NCI-H1092 (cell line): ENCODE results near the gene NDST1.
A peak's percentile ranks its signal among the peaks of the same experiment; 100 is the strongest.

ENCODE experiments used
- DNase-seq: peaks from one replicate; lab custom pipeline; 2025; lab: John Stamatoyannopoulos, UW

Gene NDST1

DNA sequence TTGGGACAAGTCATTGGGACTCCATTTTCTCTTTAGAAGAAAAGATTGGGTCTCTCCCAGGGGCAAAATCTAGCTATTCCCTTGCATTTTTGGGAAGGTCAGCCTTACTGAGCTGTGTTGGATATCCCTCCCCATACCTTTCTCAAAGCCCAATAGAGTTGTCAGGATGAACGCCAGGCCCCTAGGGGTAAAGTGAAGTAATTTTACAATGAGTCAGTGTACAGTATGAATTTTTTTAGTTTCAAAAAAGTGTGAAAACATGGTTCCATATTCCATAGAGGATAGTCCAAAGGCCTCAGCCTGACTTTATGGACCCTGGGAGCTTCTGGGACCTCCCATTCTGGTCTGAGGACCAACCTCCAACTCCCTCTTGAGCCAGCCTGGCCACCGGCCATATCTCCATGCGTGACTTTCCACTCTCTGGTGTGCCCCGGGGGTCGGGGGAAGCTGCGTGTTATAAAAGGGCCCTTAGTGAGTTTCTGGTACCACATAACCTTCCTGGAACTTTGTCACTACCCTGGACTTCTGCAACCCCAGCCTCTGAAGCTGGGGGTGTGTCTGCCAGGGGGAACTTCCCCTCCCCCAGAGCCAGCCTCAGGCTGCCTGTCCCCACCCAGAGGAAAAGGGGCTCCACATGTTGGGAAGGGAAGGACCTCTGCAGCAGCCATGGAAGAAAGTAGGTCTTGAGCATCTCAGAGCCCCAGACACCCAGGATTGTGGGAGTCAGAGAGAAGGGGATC, 80.1 kb downstream of the NDST1 start:
- DNase-seq: no peak

DNA sequence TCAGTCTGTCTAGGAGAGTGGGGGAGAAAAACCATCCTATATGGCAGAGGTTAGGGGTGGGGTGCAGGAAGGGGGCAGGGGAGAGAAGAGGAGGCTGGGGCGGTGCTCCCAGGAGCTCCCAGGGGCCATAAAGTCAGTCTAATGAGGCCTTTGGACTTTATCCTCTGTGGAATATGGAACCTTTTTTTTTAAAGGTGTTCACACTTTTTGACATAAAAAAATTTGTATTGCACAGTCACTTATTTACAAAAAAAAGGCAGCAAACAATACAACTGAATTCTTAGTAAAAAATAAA, 80.6 kb downstream of the NDST1 start:
- DNase-seq: no peak

DNA sequence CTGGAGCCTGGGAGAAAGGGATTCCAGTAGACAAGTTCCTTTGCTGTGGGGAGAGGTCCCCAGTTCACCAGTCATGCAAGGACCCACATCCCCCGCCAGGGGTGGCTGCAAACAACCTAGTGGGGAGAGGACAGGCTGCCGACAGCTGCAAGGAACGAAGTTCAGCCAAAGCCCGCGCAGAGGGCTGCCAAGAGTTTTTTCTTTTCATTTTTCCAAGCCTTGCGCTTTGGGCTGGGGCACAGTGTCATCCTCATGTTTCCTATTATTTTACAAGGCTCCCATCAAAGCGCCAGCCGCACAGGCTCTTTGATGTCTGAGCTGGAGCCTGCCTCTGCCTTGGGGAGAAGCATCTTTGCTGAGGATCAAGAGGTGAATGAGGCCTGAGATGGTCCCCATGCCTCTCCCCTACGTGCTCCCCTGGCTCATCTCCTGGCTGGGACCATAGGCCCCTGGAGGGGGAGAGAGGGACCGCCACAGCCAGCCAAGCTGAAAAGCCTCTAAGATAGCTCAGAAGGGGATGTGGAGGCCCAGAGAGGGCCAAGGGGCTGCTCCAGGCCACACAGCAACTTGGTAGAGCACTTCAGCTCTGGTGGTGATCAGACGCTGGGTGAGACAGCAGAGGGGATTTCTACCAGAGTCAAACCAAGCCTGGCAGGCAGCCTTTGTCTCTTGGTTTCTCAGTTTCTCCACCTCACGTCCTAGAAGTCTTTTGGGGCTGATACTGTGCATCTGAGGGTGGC, 82.1 kb downstream of the NDST1 start:
- no peak for DNase-seq

DNA sequence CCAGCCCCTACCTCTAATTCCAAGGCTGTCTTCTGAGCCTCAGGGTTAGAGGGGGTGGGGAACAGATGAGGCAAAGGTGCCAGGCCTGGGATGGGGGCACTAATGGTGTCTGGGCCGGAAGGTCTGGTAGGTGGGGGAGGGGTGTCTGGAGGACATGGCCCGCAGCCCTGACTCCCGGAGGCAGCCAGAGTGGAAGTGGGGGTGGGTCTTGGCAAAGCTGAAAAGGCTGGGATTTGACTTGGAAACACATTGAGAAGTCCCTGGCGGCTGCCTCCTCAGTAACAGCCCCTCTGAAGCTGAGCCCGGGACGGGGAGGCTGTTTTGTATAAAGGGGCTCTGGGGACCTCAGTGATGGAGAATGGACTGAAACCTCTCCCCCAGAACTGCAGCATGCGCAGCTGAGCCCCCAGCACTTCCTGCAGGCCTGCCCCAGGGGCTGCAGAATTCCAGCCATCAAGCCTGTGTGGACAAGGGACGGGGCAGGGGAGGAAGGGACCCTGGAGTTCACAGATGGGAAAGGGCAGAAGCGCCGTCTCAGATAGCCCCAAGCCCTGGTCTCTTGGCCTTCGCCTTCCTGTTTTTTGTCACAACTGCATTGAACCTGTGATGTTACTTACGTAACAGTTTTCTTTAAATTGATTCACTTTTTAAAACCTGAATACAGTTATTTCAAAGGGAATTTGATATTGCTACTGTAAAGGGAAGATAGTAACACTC, 83.2 kb downstream of the NDST1 start:
- no peak for DNase-seq

DNA sequence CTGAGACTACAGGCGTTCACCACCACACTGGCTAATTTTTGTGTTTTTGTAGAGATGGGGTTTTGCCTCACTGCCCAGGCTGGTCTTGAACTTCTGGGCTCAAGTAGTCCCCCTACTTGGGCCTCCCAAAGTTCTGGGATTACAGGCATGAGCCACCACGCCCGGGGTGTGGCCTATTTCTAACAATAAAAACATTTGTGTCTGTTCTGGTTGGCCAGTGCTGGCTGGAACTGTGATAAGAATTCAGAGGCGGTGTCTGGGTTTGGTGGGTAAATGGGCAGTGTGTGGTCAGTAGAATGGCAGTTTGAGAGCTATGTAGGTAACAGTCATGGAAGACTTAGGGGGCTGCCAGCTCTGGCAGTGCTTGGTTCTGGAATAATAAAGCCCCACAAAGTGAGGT, 85.7 kb downstream of the NDST1 start:
- DNase-seq: no peak

DNA sequence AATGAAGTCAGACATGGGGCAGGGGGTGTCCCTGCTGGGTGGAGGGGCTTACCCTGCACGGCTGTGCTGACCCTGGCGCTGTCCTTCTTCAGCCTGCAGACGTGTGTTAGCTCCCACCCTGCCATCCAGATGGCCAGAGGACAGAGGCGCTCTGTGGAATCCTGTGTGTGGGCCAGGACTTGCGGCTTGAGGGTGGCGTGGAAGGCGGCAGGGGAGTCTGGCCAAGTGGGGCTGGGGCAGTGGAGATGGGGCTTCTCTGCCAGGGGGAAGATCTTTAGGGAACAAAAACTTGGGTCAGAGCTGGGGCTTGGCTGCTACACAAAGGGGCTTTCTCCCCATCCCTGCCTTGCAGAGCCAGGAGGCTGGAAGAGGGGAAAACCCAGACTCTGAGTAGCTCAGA, 86.1 kb downstream of the NDST1 start:
- DNase-seq: no peak

DNA sequence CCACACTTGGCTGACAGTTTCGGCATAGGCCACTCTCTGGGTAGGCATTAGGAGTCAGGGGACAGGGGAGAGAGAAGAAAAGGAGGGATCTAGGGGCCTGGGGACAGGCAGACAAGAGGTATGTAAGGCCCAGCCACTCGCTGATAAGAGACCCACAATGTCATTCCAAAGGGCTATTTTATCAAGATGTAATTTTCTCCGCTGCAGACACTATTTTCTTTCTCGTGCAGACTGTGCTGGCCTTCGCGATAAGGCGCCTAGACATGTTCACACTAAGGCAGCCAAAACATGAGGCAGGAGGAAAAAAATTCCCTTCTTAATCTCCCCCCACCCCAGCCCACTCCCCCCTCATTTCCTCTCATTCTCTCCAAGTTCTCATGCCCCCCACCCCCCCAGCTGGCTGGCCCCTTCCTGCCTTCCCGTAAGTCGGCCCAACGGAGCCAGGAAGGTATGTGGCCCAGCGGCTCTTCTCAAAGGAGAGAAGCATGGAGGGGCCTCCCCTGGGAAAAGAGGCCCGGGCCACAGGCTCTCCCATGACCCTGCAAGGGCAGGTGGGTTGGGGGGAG, 87.6 kb downstream of the NDST1 start:
- DNase-seq: no peak

DNA sequence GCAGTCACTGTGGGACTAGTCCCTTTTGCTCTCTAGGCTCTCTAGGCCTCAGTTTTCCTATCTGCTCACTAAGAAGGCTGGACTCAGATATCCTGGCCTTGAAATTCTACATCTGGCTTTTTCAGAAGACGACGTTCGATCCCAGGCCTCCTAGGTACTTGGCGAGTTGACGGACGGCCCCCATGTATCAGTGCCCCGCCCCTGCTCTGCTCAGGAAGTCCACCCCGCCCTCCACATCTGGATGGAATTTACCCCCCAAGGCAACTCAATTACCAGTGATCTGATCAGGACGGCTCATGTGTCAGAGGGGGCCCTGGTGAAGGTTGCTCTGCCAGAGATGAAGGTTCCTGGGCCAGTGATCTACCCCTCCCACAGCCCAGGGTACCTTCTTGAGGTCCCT, 88.4 kb downstream of the NDST1 start:
- DNase-seq: no peak

DNA sequence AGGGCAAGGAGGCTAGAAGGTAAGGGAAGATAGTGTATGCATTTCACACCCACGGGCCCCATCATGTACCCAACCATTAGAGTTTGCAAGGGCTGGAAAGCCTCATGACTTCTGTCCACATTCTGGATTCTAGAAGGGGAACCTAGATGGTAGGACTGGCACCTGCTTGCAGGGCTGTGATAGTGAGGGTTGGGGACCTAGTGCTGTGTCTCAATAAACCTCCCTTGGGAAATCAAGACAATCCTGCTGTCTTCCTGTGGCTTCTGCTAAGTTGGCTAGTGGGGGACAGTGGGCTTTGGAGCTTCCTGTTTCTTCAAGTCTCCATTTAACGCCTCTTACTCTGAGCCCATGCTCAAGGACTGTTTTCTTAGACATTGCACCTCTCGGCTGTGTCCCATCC, 88.9 kb downstream of the NDST1 start:
- DNase-seq: no peak

DNA sequence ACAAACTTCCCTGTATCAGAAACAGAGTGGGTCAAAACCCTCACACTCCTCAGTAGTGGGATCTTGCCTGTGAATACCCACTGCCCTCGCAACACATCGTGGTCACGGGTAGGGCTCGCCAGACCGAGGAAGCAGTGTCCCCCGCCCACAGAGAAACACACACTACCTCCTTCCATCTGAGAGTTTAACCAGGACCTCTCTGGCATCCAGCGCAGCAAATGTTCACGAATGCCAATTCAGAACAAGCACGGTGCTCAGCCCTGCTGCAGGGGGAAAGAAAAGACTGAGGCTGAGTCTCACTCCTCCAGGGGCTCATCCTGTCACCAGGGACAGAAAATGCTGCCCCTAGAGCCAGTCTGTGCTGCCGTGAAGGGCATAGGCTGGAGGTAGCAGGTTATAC, 90.1 kb downstream of the NDST1 start:
- DNase-seq: no peak

DNA sequence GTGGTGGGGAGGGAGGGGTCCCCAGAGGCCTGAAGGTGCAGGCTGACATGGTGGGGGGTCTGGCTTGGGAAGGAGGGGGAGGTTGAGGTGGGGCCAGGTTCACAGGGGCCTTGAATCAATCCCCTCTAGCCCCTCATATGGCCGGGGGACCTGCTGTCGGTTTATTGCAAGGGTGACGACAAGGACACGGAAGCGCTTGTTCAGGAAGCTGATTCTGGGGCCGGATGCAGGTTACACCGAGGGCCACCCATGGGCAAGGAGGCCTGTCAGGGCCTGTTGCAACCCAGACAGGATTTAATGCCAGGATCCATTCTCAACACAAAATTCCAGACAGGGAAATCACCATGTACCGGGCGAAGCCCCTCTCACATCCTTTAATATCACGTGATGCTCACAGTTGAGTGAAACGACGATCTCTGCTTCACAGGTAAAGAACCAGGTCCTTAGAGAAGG, 90.9 kb downstream of the NDST1 start:
- DNase-seq: no peak

DNA sequence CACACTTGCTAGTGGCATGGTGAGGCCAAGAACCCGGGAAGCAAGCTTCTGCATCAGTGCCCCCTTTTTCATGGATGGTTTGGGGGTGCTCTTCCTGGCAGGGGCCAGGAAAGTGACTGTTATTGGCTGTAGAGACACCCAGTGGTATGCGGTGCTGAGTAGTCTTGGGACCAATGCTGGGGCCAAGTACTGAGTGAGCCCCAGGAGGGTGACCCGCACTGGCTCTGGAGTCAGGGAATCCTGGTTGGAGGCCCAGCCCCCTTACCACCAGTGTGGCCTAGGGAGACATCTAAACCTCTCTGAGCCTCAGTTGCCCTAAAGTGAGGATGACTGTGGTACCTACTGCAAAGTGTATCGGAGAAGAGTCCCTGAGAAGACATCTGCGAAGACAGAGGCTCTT, 91.3 kb downstream of the NDST1 start:
- DNase-seq: no peak

DNA sequence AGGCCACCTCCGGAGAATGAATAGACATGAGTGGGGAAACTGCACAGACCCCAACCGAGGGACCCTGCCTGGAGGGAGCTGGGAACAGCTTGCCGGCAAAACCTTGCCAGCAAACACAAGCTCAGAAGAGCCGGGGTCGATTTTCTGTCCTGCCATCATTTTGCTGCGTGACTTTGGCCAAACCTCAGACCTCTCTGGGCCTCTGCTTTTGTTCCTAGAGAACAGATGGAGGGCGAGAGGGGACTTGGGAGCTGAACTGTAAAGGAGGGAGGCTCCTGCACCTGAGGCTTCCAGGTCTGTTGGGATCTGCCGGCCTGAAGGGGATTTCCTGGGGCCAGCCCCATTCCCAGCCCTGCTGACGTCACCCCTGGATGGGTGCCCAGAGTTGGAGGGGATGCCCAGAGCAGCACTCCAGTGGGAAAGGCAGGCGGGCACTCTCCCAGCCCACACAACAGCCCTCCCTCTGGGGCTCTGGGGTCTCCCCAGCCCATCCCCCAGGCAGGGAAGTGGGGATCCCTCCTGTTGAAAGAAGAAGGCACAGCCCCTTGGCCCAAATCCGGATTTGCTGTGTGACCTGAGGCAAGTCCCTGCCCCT, 92.1 kb downstream of the NDST1 start:
- DNase-seq: peak; percentile 73

DNA sequence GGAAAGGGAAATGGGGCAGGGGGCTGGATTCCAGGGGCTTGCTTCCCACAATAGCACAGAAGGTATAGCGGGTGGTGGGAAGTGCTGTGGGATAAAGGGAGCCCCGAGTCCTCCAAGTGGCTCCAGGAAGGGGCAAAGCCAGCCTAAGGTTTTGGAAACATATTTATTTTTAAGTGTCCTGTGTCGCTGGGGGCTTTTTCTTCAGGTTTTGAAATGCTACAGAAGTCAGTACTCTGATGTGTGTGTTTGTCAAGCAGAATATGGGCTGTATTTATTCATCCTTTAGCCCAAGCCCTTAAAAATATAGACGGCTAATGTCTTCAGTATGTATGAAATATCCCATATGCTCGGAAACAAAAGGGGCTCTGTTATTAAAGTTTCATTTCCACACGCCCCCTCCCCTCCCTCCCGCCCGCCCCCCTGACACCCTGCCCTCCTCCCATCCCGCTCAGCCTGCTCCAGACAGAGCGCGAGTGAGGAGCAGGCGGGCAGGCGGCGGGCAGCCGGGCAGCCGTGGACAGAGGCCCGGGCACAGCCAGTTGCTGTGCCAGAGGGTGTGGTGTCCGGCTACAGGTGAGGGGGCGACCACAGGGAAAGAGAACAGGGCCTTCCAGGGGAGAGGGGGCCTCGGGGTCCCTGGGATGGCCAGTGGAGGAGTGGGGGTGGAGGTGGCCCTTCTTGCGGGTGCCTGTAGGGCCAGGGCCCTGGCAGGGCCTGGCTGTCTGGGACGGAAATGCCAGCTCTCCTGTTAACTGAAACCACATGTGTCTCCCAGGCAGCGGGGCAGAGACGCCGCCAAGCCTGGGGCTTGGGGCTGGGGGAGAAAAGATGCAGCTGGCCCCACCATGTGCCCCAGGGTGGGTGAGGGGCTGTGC, 92.9 kb downstream of the NDST1 start:
- no peak for DNase-seq

DNA sequence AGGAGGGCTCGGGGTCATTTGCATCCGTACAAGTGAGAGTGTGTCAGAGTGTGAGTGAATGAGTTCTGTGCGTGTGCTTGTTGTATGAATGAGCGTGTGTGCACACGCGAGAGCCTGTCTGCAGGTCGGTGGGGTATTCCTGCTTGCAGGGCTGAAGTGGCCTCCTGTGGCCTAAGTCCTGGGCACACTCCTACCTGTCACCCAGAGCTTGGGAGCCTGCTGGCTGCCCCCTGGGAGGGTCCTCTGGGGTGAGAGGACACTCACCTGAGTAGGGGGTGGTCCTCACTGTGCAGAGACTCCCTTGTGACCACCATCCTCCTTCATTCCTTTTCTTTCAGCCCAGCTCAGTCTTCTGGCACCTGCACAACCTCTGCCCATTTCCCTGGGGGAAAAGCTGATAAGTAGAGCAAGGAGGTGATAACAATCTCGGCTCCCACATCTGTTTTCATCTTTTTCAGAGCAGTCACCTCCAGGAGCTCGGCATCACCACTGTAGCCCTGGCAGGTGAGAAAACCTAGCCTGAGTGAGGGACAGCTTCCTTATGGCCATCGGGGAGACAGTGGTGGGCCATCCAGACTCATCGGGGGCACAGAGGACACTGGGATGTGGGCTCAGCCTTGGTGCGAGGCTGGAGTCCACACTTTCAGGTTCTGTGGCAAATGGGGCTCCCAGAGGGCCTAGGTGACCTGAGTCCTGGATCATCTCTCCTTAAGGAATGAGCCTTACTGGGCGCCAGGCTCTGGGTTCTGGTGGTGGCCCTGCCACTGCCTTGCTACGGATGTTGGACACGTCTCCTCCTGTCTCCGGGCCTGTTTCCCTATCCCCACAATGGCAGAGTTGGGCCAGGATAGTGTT, 93.8 kb downstream of the NDST1 start:
- DNase-seq: no peak

DNA sequence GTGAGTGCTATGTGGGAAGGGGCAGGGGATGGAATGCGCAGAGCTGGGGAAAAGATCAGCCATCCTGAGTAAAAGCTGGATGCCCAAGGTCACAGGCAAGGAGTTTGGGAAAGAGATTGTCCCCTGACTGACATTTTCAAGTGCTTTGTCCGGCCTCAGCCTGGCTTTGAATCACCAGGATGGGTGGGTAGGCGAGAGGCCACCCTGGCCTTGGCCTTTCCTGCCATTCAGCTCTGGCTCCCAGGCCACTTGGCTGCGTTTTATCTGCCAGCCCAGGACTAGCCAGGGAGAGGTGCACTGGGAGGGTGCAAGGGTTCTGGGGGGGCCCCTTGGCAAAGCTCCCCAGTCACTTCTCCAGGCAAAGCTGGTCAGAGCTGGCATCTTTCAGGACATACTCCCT, 95.1 kb downstream of the NDST1 start:
- DNase-seq: no peak

DNA sequence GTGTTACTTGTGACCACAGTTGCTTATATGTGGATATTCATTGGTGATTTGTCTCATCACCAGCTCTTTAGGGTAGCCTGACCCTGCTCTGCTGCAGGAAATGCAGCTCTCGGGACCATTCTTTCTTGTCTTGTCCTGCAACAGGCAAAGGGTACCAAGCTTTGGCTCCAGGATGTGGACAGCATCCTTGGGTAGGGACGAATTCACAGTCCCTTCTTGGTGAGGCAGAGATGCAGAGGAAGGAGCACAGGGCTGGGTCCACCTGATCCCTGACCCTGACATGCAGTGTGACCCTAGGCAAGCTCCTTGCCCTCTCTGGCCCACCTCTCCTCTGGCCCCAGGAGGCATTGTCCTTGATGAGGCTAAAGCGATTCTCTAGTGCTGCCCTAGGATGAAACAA, 95.6 kb downstream of the NDST1 start:
- DNase-seq: no peak

DNA sequence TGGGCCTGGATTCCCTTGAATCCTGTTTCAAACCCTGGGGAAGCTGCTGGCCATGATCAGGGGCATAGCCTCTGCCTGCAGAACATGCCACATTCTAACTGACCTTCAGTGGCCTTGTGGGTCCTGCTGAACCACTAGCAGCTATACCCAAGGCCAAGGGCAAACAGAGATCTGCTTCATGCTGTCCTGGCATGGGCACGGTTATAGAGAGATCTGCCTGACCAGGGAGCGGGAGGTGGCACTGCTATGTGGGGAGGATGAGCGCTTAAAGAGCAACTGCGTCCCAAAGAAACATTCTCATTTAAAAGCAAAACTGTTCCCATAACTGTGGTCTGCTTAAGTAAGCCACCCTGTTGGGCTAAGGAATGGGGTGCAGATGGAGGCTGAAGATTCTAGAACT, 96.1 kb downstream of the NDST1 start:
- no peak for DNase-seq

DNA sequence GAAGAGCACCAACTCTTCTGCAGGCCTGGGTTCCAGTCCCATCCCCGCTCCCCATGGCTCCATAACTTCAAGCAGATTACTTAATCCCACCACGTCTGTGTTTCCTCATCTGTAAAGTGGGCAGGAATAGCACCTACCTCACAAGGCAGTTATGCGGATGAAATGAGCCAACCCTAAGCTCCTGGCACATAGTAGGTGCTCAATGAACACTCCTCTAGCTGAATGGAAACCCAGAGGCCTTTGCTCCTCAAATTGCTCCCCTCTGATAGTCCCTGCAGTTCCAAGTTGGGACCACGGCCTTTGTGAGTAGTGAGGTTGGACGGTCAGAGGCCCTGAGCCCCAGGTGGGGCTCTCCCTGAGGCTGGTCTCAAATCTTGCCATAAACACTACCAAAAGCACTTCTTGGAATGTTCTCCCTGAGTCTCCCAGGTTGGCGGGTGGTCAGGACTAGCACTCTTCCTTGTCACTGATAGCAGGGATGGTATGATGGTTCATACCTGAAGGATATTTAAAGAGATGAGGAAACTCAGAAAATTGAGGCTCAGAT, 97.0 kb downstream of the NDST1 start:
- no peak for DNase-seq

DNA sequence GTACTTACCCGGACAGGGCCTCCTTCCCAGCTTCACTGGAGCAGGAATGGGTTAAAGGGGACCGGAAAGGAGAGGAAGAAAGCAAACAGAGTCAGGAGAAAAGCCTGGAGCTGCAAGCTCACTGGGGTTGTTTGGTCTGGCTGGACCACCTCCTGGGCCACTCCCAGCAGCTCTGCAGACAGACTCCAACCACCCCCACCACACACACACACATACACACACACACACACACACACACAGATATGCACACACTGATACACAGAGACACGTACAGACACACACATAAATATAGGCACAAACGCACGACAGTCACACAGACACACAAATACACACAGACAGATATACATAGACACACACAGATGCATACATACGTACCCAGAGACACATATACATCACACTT, 97.6 kb downstream of the NDST1 start:
- no peak for DNase-seq
